Tongue (tissue), 2 donors: Measurements from ENCODE around the gene THAP7. TPM values are rescaled to one million over a fixed set of nuclear protein-coding genes. Genes with fewer than 3 reads are reported as not detected.

Source experiments
- DNase-seq: peaks from one replicate; pipeline ENCODE4 v3.0.0-alpha.2; 2015
- total RNA-seq: library from RNA; depleted of rRNA; stranded (reverse); fragments of >200 nt; gene quantifications from one replicate; pipeline ENCODE4 v1.2.3, GENCODE V29; 2014

Gene THAP7
- total RNA-seq, 1 donor from 2014 or later = 27.7 TPM

DNA sequence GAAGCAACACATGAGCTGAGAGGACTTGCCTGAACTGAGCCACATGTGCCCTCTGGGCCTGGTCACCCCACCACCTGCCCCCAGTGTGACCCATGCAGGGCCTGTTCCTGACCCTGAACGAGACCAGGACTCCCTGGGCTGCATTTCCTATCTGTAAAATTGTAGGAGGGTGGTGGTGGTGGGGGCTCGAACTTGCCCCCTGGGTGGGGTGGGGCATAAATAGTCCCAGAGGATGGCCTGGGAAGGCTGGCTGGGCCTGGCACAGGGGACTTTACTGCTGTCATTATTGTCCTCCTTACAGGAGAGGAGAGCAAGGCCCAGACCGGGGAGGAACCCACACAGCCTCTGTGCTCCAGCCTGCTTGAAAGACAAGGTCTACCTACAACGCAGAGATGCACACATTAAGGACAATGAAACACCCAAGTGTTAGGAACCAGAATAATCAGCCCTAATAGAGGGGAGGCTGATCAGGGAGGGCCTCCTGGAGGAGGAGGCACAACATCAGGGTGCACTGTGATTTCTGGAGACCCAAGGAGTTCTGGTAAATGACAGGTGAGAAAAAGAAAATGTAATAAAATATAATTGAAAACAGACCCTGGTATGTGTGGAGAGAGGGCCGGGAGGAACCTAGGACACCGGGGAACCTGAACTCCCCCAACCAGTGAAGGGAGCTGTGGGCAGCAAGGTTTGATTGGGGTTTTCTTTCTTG is 37.7 kb downstream of the THAP7 start:
- DNase-seq = no peak

DNA sequence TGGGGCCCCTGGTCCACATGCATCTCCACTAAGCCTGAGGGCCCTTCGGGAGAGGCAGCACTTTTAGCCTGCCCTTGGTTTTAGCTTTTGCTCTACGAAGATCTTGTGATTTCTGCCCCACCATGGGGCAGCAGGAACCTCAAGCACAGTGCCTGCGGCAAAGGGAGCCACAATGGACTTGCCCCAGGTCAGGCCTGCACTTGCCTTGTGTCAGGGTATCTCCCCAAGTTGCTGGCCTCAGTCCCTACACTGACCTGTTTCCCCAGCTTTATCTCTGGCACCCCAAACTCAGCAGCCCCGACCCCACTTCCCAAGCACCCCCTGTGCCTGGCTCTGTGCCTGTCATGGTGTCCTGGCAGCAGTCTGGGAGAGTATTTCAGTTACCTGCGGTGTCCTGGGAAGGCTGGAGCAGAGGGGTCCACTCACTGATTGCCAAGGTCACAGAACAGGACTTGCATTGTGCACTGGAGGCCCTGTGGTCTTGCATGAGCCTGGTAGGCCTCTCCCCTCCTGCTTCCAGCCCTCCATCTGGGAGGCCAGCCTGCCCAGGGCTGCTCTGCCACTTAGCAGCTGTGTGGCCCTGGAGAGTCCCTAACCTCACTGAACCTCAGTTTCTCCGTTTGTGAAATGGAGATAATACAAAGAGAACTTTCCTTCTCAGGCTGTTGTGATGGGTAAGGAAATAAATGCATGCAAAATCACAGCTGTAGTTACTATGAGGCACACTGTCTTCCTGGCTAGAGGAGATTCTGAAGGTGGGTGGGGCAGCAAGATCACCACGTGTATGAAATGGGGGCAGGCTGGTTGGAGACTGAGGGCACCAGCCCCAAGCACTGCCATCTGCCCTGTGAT is 38.5 kb downstream of the THAP7 start:
- no peak for DNase-seq

DNA sequence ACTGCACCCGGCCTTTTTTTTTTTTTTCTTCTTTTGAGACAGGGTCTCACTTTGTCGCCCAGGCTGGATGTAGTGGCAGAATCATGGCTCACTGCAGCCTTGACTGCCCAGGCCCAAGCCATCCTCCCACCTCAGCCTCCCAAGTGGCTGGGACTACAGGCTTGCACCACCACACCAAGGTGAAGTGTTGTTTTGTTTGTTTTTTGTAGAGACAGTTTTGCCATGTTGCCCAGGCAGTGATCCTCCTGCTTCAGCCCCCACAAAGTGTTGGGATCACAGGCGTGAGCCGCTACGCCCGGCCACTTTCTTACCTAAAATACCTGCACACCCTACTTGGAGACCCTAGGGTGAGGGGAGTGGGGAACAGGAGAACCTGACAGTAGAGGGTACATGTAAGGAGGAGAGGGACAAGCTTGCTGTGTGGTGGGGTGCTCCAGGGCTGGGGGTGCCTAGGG is 39.4 kb downstream of the THAP7 start:
- no peak for DNase-seq

DNA sequence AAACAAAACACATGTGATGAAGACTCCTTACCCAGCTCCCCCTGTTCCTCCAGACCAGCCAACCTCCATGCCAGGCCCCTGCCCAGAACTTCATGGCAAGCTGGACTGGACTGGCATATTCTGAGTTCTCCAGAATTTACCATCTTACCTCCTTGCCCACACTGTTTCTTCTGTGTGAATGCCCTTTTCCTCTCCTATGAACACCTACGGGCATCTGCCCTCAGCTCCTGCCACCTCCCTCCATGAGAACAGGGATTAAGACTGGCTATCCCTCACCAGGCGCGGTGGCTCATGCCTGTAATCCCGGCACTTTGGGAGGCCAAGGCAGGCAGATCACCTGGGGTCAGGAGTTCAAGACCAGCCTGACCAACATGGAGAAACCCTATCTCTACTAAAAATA is 41.3 kb downstream of the THAP7 start:
- DNase-seq = no peak

DNA sequence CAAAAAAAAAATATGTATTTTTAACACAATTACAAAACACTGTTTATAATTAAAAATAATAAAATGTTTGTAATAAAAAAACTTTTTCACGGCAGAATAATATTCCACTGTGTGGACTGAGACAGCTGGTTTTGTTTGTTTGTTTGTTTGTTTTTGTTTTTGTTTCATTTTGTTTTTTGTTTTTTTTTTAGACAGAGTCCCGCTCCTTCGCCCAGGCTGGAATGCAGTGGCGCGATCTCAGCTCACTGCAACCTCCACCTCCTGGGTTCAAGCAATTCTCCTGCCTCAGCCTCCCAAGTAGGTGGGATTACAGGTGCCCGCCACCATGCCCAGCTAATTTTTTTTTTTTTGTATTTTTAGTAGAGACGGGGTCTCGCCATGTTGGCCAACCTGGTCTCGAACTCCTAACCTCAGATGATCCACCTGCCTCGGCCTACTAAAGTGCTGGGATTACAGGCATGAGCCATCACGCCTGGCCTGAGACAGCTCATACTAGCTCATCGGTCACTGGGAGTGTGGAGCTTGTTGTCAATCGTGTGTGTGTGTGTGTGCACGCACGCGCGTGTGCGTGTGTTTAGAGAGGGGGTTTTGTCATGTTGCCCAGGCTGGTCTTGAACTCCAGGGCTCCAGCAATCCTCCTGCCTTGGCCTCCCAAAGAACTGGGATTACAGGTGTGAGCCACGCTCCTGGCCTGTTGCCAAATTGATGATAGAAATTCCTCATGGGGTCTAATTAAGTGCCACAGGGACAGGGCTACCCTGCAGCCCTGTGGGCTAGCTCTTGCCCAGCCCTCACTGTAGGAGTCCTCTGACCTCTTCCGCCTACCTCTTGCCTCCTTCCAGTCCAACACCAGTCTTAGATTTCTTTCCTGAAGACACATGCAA is 42.1 kb downstream of the THAP7 start:
- DNase-seq = no peak

DNA sequence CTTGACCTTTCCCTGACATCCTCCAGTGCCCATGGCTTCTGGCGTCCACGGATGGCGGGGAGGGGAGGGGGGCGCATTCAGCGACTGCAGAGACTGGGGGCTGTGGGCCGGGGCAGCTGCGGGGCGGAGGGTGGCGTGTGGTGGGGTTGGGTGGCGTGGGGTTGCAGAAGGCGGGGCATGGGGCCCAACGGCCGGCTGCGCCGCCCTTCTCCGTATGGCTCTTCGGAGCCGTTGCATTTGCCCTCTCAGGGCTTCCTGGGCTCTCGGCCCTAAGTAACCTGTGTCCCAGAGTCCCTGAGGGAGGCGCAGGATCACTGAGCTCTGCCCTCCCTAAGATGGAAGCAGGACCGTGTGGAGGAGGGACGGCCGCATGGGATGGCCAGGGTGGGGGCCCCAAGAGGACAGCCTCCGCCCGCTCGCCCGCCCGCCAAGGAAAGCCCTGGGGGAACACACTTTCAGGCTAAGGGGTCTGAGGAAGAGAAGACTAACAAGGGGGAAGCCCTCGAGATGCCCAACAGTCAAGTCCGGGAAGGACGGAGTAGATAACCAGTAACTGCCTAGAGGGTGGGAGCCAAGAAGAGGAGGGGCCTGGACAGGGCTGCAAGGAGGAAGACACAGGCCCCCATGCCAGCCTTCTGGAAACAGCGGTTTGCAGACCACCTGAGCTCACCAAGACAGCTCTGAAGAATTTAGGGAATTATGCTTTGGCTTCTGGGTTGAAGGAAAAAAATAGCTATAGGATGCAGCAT is 44.1 kb downstream of the THAP7 start:
- DNase-seq = no peak

DNA sequence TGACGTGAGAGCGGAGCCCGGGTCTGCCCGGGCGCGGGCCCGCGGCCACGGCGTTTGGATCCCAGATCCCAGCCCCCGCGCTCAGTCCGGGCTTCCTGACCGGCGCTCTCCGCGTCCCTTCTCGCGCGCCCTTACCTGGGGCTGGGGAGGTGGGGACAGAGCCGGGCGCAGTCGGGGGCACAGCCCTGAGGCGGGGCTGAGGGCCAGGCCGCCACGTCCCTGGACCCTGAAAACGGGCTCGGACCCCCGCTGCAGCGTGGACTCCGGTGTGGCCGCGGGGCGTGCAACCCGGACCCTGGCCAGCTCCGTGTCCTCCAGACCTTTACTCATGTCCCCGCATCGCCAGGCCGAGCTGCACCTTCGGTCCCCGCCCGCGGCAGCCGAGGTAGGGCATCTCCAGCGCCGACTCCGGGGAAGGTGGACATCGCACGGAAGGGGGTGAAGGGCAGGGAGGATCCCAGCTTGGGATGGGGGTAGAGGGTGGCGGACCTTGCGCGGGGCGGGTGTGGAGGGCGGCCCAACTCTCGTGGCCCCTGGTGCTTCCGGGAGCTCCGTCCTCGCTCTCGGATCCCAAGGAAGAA is 44.7 kb downstream of the THAP7 start:
- DNase-seq = no peak

DNA sequence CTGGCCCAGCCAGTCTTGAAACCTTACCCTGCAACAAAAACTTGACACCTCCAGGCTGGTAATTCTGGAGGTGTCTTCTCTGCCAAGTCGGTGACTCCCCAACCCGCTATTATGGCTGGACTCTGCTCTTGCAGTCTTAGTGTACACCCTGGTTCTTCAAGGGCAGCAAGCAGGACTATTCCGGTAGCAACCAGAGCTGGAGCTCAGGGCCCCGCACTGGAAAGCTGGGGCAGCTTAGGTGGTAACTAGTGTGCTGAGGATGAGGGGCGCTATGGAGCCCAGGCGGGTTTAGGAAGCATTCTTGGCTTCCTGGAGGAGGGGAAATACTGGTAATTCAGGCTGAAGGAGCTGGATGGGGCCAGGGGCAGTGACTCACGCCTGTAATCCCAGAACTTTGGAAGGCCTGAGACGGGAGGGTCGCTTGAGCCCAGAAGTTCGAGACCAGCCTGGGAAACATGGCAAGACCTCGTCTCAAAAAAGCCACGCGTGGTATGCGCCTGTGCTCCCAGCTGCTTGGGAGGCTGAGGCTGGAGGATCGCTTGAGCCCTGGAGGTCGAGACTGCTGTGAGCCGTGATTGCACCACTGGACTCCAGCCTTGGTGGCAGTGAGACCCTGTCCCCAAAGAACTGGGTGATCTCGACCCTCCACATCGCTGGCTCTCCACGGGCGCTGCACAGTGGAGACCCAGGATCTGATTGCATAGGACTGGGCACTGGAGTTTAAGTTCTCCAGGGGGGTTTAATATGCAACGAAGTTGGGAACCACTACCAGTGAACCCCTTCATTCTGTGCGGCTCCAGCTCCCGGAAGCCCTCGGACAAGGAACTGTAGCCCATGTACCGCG is 45.4 kb downstream of the THAP7 start:
- DNase-seq = no peak

DNA sequence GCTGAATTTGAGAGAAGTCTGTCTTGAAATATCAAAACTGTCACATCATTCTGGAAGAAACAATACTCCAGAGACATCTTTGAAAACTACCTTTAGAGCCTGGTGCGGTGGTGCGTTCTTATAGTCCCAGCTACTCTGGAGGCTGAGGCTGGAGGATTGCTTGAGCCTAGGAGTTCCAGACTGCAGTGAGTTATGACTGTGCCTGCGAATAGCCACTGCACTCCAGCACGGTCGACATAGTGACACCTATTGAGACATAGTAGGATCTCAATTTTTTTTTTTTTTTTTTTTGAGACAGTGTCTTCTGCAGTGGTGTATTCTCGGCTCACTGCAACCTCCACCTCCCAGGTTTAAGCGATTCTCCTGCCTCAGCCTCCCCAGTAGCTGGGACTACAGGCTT is 46.4 kb downstream of the THAP7 start:
- no peak for DNase-seq

DNA sequence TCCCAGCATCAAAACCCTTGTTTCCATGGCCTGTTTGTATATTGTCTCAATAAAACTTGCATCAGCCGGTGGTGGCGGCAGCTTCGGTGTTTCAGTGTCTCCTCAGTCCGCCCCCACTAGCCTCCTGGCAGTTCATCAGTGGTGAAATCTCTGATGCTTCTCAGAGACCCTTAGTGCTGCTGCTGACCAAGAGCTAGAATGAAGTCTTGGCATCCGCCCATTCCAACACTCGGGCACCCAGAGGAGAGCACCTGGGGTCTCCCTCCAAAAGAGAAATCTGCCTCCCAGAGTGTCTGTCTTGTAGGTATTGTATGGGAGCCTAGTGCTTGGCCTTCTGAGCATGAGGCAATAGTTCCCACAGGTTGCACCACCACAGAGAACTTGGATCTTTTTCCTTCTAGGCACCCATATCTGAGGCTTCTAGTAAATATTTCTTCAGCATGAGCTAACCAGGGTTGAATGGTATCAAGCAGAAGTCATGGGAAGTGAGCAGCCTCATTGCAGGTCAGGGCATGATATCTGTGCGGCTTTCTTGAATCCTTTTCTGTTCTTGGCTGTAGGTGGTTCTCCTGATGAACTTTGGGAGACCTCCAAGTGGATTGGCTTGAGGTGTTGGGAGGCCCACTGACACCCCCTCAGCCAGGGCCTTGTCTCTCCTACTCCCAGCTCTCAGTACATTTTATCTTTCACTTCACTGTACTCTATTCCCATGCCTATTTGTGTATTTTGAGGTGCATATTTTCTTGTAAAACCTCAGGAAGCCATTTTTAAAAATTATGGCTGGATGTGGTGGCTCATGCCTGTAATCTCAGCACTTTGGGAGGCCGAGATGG is 48.0 kb downstream of the THAP7 start:
- DNase-seq = no peak

DNA sequence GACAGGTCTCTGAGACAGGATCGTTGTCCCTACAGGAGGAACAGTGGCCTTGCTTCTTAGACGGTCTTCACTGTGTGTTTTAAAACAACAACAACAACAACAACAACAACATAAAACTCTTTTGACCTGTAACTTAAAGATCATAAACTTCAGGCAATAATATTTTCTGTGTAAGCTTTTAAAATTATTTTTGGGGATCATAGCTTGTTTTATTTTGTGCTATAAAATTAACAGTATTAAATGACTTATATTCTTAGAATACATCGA is 48.6 kb downstream of the THAP7 start:
- DNase-seq = no peak

DNA sequence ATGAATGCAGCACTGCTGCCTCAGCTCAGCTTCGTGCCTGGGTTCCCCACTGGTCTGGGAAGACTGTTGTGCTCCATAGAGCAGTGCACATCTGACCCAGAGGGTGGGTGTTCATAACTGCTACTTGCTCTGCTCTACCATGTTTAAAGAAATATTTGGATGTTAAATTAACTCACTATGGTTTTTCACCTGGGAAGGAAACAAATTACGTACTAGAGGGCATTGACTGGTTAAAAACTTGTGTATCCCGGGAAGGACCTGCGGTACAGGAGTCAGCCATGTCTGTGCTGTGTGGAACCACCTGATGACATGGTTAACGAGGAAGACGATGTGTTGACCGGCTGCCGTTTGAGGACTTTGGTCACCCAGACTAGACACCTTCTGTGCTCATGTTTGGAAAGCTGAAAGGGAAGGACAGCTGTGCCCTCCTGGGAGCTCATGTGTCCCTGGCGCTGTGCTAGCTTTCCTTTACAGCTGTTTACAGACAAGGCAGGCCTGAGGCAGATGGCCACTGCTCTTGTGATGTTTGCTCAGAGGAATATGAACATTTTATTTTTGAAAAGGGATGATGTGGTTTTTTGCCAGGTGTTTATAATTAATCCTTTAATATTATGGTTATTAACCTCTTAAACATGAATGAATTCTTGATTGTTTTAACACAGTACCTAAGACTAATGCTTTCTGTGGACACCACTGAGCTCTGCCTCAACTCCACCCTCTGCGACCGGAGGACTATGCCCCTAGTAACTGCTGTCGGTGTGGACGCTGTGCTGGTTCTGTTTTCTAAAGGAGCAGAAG is 49.2 kb downstream of the THAP7 start:
- DNase-seq = peak; percentile 26

DNA sequence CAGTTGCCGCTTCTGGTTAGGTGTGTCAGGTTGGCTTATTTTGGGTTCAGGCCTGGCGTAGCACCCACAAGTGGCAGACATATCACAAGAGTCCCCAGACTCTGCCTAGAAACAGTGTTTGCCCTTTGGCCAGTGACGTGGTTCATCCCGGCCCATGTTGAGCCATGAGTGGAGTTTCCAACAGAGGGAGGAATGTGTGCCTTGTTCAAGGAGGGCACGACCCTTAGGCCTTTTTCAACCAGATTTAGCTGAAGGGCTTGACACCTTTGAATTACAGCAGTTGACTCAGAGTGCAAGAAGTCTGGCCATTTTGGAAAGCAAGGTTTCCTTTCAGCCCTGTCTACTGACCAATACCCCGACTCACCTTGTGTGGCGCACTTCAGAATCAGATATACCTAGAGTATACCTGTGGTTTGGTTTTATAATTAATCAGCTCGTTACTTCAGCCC is 50.0 kb downstream of the THAP7 start:
- DNase-seq = no peak

DNA sequence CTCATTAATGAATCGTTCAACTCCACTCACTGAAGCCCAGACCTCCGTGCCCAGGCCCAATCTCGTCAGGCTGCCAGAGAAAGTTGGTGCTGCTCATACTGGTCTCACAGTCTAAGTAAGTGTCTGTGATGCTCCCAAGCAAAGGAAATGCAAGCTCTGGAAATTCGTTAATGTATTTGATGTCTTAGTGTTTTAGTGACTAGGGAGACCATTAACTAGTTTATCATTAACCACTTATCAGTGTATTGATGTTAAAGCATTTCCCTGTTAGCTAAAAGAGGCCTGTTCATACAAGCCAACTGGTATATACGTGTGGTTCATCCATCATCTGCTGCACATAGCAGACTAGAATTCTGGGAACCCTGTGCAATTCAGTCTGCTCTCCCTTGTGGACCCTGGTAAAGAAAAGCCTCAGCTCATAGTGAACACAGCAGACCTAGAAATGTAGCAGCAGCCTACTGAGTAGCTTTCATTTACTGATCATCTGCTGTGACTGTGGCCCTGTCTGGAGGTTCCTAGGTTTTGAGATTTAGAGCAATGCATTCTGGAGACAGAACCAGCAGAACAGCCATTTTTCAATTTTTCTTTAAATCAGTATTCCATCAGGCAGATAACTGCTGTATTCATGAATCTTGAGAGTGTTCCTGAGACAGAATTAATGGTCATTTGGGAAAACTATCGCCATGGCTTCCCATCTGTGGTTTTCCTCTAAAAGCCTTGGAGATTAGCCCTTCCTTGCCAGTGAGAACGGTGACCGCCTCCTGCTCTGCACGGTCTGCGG is 50.6 kb downstream of the THAP7 start:
- no peak for DNase-seq

DNA sequence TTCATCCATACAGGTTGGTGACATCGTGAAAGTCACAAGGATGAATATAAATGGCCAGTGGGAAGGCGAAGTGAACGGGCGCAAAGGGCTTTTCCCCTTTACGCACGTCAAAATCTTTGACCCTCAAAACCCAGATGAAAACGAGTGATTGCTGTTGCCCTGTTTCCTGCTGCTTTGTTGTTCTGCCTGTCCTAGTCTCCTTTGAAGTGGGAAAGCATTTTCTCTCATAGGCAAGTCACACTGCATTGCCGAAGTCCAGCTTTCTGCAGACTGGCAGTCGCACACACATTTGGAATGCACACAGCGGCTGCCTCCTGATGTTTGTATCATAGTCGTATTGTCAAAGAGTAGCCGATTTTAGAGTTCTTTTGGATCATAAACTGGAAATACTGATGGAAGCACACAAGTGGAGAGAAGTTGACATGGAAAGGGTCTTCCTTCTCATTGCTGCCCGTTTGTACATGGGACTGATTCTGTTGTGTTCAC is 52.2 kb downstream of the THAP7 start:
- DNase-seq = no peak
